Panc1 (cell line): ENCODE measurements around the gene CRYBA1. TPM values are rescaled to one million over a fixed set of nuclear protein-coding genes. Genes with fewer than 3 reads are reported as not detected.

Experiments
- ATAC-seq: fragments of 200-7000 bp; cut with Tn5 transposase; 2 replicates; pipeline ENCODE4 v1.9.1; 2020; ENCODE audit warnings: mild to moderate bottlenecking, moderate library complexity
- BruUV-seq: library from RNA; stranded (reverse); fragments of 400-500 nt; replicated peaks from 2 replicates; lab custom pipeline; 2021; lab: Mats Ljungman, UMichigan
- CTCF ChIA-PET: fragments of 300-600 bp; sonication (Branson Sonifier 250); formaldehyde crosslinking; loops from one replicate; lab custom pipeline; 2022; ENCODE audit warnings: antibody characterized with exemption; lab: Charles Lee
- POLR2A ChIA-PET: fragments of 300-600 bp; sonication (Branson Sonifier 250); formaldehyde crosslinking; loops from one replicate; lab custom pipeline; 2022; ENCODE audit warnings: antibody characterized with exemption; lab: Charles Lee
- DNase-seq: peaks from one replicate; pipeline ENCODE4 v3.0.0-alpha.2; 2010; ENCODE audit warnings: low read depth, low spot score
- H3K27ac ChIP-seq: 2 replicates; pipeline ENCODE4 v1.5.1; 2011; ENCODE audit warnings: mild to moderate bottlenecking, low read length, inconsistent platforms
- H3K27me3 ChIP-seq: fragments of 200-500 bp; sonication (Bioruptor generic); 2 replicates; pipeline ENCODE4 v1.6.0; 2014; ENCODE audit warnings: low read length, inconsistent platforms; ENCODE audit not compliant: control insufficient read depth, insufficient read depth
- H3K36me3 ChIP-seq: fragments of 200-500 bp; sonication (Bioruptor generic); 2 replicates; pipeline ENCODE4 v1.5.1; 2014; ENCODE audit warnings: inconsistent platforms, mild to moderate bottlenecking, low read length, moderate library complexity; ENCODE audit not compliant: control insufficient read depth, insufficient read depth
- H3K4me1 ChIP-seq: 2 replicates; pipeline ENCODE4 v1.5.1; 2011; ENCODE audit warnings: inconsistent platforms, mild to moderate bottlenecking, low read length, moderate library complexity; ENCODE audit not compliant: control insufficient read depth, insufficient read depth
- H3K4me3 ChIP-seq, 2 experiments: 2 replicates each; pipeline ENCODE4 v1.5.1; 2011 to 2012; ENCODE audit warnings: low read depth in 2 of 2, low read length in 2 of 2, mild to moderate bottlenecking in 2 of 2, inconsistent platforms in 1 of 2, moderate library complexity in 1 of 2
- H3K9me3 ChIP-seq: fragments of 200-500 bp; sonication (Bioruptor generic); 2 replicates; pipeline ENCODE4 v1.5.1; 2014; ENCODE audit warnings: low read depth, mild to moderate bottlenecking, inconsistent platforms, low read length, moderate library complexity; ENCODE audit not compliant: control insufficient read depth, insufficient read depth
- CTCF ChIP-seq: fragments of 450-650 bp; IDR thresholded peaks from 2 replicates; pipeline ENCODE4 v1.5.1; 2017; ENCODE audit warnings: mild to moderate bottlenecking
- POLR2AphosphoS5 ChIP-seq: IDR thresholded peaks from 2 replicates; pipeline ENCODE4 v1.6.1; 2012; ENCODE audit warnings: mild to moderate bottlenecking, low read depth, low read length, moderate library complexity
- REST ChIP-seq, 2 experiments: IDR thresholded peaks; 2 replicates each; pipeline ENCODE4 v1.6.1; 2011 to 2012; ENCODE audit warnings: low read depth in 2 of 2, control low read depth in 1 of 2, low read length in 1 of 2, mild to moderate bottlenecking in 1 of 2, moderate library complexity in 1 of 2; ENCODE audit not compliant: insufficient read depth in 1 of 2
- SIN3A ChIP-seq: IDR thresholded peaks from 2 replicates; pipeline ENCODE4 v1.6.1; 2012; ENCODE audit warnings: low read depth, mild to moderate bottlenecking, low read length, moderate library complexity, borderline replicate concordance; ENCODE audit not compliant: insufficient read depth
- TCF7L2 ChIP-seq: IDR thresholded peaks from 2 replicates; pipeline ENCODE4 v1.6.1; 2011; ENCODE audit warnings: mild to moderate bottlenecking, low read depth, low read length, inconsistent platforms
- in situ Hi-C: cut with HindIII; loops from 2 replicates; pipeline ENCODE4 v1.10.0; 2016; ENCODE audit warnings: low sequenced_read_pairs, low pct_unique_long_range_greater_than_20kb
- intact Hi-C: fragments of 100-400 bp; cut with micrococcal nuclease; formaldehyde crosslinking; loops from one replicate; pipeline ENCODE4 v1.10.0; 2022; ENCODE audit not compliant: unreplicated experiment
- total RNA-seq: library from RNA; stranded (reverse); gene quantifications from one replicate; pipeline ENCODE4 v1.2.1, GENCODE V29; 2021; ENCODE audit not compliant: unreplicated experiment

Gene CRYBA1
- total RNA-seq, 1 experiment from 2014 or later = not detected

GRCh38 chr17:29293890-29294579 is 47.4 kb downstream of the CRYBA1 start, which contains the start of gene NUFIP2:
Gene NUFIP2 (minus strand): TSS chr17:29294148. CDS start chr17:29294059, 89 bp downstream.
- BruUV-seq = no TSS peak
- CTCF ChIA-PET = no interaction called here

More at GRCh38 chr17:29293890-29294579, 47.4 kb downstream of the CRYBA1 start, which contains the start of gene NUFIP2:
- Histone ChIP-seq H3K27ac (peak within 1 kb of the TSS; percentile 97), H3K4me3 (peak within 1 kb of the TSS; percentile 85 to 96), H3K36me3 (peaks cover 11% of the 10 kb centered on the region), H3K27me3 (no peaks in the 10 kb centered on the region), H3K4me1 (peaks cover 24% of the 10 kb centered on the region; the same call in 1 of the 2 replicates), H3K9me3 (no peaks in the 10 kb centered on the region)
- intact Hi-C loops = loop anchor here (5.0 kb wide), 1 partner anchor 98 kb away; the partner anchor contains the start of gene TAOK1
- peak in 1 of 2 experiments; percentile 21; a peak in 1 of 4 replicates for TF ChIP-seq REST (IDR thresholded peaks at IDR 0.05; ENCODE audit: insufficient read depth in 1 of 2, low read depth in 2 of 2, low read length in 1 of 2)
- TF ChIP-seq CTCF = no peak
- TF ChIP-seq TCF7L2 = peak; percentile 64; the same call in 1 of the 2 replicates
- peak; percentile 100 for TF ChIP-seq POLR2AphosphoS5
- peak; percentile 94 for TF ChIP-seq SIN3A
- DNase-seq (peak; percentile 89), ATAC-seq (peak; percentile 96)
- POLR2A ChIA-PET = interaction anchor here (0.6 to 1.4 kb wide), 7 partner anchors 9 to 569 kb away, joined by 3 to 7 read pairs (median 3); no protein-coding TSS in a partner anchor
- in situ Hi-C loops = no loop called here
